ENCODE data around the gene COG1.
A peak's percentile ranks its signal among the peaks of the same experiment; 100 is the strongest.

Gene COG1

DNA sequence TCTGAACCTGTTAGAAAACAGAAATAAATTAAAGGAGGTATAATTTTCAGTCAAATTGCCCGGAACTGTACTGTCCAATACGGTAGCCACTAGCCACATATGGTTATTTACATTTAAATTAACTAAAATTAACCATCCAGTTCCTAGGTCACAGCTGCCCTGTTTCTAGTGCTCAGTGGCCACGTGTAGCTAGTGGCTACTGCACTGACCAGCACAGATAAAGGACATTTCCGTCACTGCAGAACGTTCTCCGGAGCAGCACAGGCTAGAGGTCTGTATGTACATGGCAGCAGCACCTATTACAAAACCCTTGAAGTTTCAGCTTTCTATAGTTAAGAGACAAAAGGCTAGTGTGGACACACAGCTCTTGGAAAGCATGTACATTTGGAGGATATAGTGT, 35.1 kb downstream of the COG1 start:
- no peak for DNase-seq (ENCODE audit: extremely low read depth in 1 of 2, low read depth in 1 of 2)

DNA sequence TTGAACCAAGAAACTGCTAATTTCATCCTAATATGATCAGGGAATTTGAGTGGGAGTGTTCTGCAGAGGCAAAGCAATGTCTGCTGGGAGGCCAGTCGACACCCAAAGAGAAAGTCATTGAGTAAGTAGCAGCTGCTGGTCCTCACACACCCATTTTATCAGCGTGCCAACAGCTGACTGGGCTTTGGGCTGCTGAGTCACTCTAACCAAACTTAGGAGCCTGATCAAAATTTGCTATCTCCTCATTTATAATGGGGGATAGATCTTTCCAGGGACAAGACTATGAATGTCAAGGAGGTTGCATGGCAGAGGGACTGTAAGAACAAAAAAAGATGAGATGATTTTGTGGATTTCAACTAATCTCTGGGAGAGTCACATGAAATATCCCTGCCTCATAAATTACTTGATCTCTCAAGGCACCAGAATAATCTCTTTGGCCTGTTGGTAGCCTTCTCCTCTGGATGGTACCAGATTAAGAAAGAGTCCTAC, 35.9 kb downstream of the COG1 start:
- no peak for DNase-seq (ENCODE audit: extremely low read depth in 1 of 2, low read depth in 1 of 2)

DNA sequence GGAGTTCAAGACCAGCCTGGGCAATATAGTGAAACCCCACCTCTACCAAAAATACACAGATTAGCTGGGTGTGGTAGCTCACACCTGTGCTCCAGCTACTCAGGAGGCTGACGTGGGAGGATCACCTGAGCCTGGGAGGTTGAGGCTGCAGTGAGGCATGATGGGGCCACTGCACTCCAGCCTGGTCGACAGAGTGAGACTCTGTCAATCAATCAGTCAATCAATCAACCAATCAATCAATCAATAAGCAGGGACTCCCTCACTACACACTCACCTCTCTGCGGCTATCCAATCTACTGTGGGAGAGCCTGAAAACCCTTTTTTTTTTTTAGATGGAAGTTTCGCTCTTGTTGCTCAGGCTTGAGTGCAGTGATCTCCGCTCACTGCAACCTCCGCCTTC, 37.2 kb downstream of the COG1 start:
- DNase-seq (ENCODE audit: extremely low read depth in 1 of 2, low read depth in 1 of 2) = no peak

DNA sequence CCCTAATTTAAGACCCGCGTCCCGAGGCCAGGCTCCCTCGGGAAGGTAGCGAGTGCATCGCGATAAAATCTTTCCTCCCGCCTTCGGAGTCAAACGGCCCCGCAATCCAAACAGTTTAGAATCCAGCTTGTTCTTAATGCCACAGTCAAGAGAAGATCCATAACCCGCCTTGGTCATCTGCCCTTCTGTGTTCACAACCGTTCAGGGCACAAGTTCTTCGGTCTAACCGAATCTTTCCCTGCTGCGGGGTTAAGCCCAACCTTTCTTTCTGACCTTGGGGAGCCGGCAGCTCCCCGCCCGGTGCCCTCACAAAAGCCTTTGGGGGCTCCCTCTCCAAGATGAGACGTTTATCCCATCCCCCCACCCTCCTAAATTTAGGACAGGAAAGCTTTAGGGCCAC, 38.5 kb downstream of the COG1 start:
- no peak for DNase-seq (ENCODE audit: extremely low read depth in 1 of 2, low read depth in 1 of 2)

DNA sequence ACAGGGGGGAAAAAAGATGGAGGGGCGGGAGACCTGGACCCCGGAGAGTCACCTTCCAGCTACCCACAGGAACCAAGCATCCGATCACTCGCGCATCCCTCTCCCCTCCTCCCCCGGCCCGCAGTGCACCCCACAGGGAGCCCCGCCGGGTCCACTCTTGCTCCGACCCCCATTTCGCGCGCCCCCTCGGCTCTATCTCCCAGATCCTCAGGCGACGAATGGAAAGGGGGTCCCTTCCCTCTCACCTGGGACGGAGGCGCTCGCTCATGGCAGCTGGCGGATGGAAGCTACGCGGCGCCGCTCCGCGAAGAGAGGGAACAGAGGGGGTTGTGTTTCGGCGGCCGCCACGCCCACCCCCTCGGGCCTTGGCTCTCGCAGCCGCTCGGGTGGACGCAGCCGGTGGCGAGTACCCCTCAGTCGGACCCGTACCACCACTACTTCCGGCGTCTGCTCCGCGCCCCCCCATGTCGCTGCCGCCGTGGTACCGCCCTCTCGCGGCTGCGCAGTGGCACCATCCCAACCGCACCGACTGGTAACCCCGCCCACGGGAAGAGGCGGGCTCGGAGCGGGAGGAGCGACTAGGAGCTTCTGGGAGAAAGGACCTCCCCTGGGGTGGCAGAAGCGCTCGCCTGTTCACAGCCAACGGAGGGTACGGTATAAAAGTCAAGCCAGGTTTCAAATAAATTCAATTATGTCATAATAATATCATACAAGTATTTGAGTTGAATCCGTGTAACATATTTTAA, 39.2 kb downstream of the COG1 start:
- peak; percentile 89 to 95 for DNase-seq (ENCODE audit: extremely low read depth in 1 of 2, low read depth in 1 of 2)

DNA sequence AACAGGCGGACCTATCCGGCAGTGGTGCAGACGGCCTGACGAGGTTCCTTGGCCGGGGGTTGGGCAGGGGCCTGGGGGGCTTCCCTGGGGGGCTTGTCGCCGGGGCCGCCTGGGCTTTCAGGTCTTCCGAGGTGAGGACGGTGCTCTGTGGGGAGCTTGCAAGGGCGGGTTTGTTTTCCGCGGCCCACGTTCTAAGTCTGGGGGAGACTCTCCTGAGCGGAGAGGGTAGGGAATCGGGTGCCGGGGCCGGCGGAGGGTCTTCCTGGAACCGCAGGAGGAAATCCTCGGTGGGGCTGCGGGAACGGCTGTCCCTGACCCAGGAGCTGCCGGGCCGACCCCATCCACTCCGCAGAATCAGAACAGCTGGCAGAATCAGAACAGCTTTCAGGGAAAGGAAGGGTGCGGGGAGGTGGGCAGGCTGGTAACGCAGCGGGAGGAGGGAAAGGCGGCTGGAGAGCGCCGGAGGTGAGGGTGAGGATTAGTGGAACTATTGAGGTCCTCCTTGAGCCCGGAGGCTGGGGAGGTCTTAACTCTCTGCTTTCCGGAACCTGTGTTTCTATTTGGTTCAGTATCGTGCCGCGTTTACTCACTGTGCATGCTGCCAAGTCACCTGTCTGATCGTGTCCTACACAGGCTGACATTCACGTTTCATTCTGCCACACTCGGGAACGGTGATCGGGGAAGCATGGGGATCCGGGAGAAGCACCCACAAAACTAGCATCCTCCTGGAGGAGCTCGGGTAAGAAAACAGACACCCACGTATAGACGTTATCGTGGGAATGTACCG, 39.9 kb downstream of the COG1 start:
- DNase-seq (ENCODE audit: extremely low read depth in 1 of 2, low read depth in 1 of 2) = no peak

DNA sequence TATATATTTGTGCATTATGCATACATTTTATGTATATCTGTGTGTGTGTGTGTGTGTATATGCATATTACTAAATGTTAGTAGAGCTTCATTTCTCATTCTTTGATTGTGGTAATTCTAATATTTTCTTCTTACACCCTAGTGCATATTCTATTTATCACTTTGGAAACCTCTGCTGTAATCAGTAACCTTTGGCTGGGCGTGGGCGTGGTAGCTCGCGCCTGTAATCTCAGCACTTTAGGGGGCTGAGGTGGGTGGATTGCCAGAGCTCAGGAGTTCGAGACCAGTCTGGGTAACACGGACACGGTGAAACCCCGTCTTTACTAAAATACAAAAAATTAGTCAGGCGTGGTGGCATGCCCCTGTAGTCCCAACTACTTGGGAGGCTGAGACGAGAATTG, 41.9 kb downstream of the COG1 start:
- DNase-seq (ENCODE audit: extremely low read depth in 1 of 2, low read depth in 1 of 2) = no peak

DNA sequence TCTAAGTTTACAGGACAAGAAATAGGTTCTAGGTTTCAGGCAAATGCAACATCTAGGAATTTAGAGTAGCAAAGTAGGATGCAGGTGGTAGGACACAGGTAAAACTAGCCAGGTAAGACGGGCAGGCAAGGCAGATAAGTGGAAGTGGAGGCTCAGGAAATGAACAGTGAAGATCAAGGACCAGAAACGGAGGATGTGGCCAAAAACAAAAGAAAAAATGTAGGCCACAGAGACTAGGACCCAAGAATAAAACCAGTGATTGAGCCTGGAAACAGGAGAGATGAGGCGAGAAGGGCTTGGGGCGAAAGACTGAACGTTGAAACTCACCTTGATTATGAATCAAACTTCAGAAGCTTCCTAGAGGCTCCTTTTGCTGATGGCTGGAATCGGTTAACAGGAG, 44.9 kb downstream of the COG1 start:
- no peak for DNase-seq (ENCODE audit: extremely low read depth in 1 of 2, low read depth in 1 of 2)

DNA sequence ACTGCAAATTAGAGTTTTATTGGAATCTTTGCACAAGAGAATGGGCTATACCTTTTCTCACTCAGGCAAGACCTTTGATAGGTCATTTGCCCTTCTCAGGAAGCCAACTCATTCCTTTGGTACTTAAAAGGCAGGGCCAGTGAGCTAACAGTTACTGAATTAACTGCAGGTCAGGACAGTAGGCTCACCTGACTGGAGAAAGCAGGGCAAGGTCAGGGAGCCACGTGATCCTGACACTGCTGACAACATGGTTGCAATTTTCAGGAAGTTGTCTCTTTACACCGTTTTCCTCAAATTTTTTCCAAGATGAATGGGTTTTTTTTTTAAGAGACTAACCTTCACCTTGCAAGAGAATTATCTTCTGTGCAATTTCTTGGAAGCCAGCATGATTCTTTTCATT, 47.7 kb downstream of the COG1 start:
- no peak for DNase-seq (ENCODE audit: extremely low read depth in 1 of 2, low read depth in 1 of 2)

DNA sequence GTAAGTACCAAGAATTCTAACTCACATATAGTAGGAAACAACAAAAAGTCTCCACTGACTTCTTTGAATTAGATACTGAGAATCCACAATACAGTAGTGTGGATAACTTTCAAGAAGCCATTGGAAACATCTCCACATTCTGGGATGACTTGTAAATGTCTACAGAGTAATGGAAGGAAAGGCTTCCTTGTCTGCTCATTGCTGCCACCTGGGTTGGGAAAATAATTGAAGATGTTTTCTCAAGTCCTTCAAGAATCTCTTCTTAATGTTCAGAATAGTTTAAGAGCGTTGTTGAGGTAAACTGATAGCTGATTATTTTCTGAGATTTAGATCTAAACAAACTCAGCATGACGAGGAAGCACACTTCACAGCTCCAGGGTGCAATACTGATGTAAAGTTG, 54.9 kb downstream of the COG1 start:
- DNase-seq (ENCODE audit: extremely low read depth in 1 of 2, low read depth in 1 of 2) = no peak

DNA sequence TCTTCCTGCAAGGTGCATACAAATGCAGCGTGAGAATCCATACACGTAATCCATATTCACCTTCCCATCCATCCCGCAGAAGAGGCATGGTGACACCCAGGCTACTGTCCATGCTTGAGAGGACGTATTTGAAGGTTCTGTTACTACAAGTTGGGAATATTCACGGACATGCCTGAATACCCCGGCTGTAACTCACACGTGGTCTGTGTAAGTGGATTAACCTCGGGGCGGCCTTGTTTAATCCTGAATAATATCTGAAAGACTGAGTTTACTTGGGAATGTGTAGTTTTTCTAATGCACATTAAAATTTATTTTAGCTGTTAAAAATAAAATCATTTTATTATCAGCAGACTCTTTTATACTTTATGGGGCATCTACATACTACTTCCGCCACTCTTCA, 55.7 kb downstream of the COG1 start:
- no peak for DNase-seq (ENCODE audit: extremely low read depth in 1 of 2, low read depth in 1 of 2)

DNA sequence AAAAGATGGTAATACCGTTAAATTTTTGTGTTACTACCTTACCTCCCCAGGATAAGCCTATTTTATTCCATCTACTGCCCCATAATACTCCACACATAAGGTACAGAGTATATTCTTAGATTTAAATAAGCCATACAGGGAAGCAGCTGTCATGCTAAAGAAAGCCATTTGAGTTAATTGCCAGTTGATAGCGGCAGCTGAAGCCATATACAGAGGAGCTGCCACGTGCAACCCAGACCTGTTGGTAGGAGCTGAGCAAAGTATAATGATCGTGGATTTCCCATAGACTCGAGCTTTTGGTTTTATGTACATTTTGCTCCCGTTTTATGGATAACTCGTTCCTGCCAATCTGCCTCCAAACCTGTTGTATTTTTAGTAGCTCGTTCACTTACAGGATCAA, 56.8 kb downstream of the COG1 start:
- DNase-seq (ENCODE audit: extremely low read depth in 1 of 2, low read depth in 1 of 2) = no peak

DNA sequence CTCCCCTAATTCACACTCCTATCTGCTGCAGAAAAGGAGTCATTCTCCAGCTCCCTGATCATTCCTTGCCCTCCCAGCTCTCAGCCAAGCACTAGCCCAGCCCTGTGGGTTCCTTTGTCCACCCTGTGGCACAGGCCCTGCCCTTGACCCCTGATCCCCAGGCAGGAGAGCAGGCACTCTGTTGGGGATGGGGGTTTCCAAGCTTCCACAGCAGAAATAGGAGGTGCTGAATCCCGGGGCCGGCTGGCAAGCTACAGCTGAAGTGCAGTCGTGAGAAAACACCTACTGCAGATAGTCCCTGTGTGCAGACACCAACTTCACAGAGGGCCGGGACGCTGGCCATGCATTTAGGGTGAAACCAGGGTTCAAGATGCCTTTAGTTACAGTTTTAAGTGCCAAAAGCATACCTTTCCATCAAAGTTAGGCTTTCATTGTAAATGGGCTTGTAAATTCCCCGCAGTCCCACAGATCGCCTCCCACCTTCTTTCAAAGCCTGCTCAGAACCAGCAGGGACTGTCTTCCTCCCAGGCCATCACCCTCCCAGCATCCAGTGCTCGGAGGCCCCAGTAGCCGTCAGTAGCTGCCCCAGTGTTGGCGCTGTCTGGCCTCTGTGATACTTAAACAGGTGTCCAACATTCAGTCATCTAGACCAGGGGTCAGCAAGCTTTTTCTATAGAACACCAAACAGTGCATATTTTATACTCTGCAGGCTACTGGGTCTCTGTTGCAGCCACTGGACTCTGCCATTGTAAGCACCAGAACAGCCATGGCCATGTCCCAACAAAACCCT, 58.2 kb downstream of the COG1 start:
- no peak for DNase-seq (ENCODE audit: extremely low read depth in 1 of 2, low read depth in 1 of 2)

DNA sequence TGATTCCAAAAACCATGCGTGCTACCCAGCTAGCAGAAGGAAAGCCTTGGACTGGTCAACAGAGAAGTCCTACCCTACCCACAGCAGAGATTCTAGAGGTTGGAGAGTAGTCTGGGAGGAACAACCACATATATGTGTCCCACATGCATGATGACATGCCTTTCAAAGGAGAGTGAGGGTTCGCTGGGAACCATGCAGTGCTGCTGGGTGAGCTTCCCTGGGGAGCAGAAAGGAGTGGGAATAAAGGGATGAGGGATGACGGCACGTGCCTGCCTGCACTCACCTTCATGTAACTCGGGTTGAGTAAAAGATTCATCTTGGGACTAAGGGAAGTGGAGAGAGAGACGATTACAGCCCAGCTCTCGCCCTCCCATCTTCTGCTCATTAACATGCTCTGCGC, 59.0 kb downstream of the COG1 start:
- DNase-seq (ENCODE audit: extremely low read depth in 1 of 2, low read depth in 1 of 2) = no peak

DNA sequence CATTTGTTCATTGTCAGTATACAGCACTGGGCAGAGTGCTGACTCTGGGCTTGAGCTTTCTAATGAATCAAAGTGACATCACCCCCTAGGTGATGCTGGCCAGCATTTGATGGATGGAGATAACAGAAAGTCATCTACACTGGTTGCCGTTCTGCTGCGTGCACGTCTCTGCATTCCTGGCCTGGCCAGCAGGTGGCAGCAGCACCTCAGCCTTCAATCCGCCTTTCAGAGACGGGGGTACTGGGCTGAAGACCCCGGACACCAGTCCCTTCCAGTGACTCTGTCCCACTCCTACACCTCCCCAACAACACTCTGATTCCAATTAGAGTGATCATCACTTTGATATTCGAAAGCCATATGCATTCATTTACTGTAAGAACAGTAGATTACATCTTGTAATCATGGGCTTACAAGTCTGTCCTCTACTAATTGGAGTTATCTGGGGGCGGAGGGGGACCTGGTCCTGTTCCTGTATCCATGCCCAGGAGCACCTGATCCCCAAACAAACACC, 62.9 kb downstream of the COG1 start:
- DNase-seq (ENCODE audit: extremely low read depth in 1 of 2, low read depth in 1 of 2) = peak in 1 of 2 donors; percentile 43

DNA sequence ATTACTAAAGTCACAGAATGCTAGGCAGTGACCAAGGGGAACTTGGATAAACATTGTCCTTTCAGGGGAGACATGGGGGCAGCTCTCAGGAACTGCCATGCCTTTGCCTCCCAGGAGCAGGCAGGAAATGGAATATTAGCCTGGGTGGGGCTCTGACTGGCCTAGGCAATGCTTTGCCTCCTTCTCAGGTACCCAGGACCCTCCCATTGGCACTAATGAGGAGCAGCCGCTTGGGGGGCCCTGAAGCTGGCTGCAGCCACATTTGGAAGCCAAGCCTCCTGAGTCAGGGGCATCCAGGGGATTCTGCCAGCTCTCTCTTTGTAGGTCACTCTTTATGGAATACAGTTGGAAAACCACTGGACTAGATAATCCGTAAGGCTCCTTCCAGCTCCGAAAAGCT, 63.4 kb downstream of the COG1 start:
- DNase-seq (ENCODE audit: extremely low read depth in 1 of 2, low read depth in 1 of 2) = no peak

DNA sequence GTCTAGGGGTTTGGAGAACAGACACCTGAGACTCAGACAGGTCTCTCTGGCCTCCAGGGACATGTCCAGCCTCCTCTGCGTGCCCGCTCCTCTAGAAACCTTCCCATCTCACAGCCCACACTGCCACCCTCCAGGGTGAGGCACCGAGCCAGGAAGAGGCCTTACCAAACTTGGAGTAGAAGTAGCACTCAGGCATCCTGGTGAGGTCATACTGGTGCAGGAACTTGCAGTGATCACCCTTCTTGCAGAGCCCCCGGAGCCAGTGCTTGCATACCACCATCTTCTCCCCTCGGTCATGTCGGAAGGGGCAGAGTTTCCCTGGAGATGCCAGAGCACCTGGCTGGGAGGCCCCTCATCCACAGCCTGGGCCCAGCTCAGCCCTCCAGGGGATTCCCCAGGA, 64.7 kb downstream of the COG1 start:
- no peak for DNase-seq (ENCODE audit: extremely low read depth in 1 of 2, low read depth in 1 of 2)

All from activated CD8-positive, alpha-beta memory T cell treated with anti-CD3 and anti-CD28 coated beads for 1 hour (primary cell).